Left forelimb (tissue), 1 donor: ENCODE data around the gene CH25H.

Experiments
- DNase-seq: peaks from one replicate; pipeline ENCODE4 v3.0.0-alpha.2; 2018; ENCODE audit warnings: low spot score

CH25H gene

GRCh38 chr10:89233033-89233432 lies 25.9 kb upstream of the CH25H start:
- DNase-seq = no peak

DNA sequence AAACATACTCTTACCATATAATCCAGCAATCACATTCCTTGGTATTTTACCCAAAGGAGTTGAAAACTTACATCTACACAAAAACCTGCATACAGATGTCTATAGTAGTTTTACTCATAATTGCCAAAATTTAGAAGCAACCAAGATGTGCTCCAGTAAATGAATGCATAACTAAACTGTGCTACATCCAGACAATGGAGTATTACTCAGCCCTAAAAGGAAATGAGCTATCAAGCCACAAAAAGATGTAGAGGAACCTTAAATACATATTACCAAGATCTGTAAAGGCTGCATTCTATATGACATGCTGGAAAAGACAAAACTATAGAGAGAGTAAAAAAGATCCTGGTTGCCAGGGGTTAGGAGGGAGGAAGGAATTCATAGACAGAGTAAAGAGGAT lies 21.8 kb upstream of the CH25H start:
- DNase-seq = no peak

- no peak for DNase-seq
Observed at GRCh38 chr10:89228146-89228545, 21.0 kb upstream of the CH25H start.

GRCh38 chr10:89226891-89227290 lies 19.8 kb upstream of the CH25H start:
- DNase-seq = no peak

DNA sequence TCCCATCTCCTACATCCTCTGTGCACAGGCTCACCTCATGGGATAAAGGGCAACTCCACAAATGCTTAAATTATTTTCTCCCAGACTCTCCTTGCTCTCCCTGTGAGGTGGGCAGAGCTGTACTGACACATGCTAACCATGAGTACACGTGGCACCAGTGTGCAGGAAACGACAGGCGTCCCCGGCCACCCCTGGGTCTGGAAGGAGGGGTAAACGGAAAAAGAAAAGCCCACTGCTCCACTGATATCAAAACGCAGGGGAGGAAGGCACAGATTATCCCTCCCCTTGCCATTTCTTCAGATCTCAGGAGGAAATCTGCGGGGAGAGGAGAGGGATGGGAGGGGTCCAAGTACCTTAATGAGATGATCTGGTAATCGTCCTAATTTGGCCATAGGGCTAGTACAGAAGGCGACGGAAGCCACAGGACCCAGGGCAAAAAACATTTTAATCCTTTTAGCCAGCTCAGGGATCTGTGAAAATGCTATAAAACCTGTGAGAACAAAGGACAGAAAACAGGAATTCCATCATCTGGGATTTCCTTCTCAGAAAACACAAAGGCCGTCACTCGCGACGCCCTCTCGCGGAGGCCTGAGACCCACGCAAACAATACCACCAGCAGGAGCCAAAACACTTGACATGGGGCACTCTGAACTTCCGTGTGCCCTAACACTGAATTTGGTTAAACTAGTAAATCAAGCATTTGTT lies 17.8 kb upstream of the CH25H start:
- DNase-seq = no peak

DNA sequence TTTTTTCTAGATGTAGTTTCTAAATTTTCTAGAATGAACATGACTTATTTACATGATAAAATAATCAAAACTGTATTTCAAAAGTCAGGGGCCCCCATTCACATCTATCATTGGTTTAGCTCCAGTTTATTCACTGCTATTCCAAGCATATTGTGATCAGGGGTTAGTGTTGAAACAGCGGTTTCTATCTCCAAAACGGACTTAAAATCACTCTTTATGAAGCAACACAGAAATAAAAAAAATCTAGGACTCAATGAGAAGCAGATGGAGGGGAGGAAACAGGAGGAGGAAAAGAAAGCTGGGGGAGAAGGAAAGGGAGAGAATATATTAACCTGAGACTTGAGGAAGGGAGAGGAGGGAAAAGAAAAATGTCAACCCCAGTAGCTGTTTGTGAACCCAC lies 14.8 kb upstream of the CH25H start:
- DNase-seq = no peak

DNA sequence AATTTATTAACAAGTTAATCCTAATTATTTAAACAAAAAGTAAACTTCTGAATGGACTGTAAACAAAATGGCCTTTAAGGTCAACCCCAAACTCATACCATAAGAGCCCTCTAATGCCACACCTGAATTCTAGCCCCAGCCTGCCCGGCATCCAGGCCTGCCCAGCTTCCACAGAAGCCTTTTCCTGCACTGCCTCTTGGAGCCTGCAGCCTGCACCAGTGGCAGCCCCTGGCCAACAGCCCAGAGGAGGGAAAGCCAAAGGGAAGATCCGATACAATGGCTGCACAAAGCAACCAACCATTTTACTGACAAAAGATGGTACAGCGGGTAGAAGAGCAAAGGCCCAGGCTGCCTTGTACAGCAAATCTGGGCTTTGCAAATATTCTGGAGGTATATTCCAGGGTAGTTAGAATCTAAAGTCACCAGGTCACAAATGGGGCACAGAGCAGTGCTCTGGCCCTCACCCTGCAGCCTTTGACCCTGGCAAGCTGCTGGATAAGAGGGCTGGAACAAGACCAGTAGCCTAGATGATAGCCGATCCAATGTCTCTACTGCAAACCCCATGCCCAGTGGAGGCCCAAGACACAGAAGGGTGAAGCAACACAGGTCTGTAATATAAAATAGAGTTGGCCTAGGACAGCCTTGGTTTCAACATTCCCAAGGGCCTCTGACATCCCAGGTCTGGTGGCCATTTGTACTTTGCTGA lies 12.5 kb upstream of the CH25H start:
- DNase-seq = no peak

GRCh38 chr10:89217057-89217990 lies 10.2 kb upstream of the CH25H start:
- no peak for DNase-seq

GRCh38 chr10:89216056-89216455 lies 8.9 kb upstream of the CH25H start:
- DNase-seq = no peak

DNA sequence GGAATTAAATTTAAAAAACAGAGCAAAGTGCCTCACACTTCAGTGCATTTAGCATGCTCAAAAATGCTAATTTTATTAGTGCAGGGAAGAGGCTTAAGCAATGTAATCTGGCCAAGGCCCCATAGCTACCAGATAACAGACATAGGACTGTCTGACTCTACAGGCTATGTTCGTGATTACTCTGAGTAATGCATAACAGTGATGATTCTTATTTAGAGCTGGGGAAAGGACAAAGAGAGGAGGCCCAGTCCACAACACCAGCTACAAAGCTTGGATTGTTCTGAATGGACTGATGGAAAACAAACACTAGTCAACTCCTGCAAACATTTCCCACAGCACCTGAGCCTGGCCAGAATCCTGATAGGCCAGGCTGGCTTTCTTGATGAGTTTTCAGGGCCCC lies 8.4 kb upstream of the CH25H start:
- no peak for DNase-seq

DNA sequence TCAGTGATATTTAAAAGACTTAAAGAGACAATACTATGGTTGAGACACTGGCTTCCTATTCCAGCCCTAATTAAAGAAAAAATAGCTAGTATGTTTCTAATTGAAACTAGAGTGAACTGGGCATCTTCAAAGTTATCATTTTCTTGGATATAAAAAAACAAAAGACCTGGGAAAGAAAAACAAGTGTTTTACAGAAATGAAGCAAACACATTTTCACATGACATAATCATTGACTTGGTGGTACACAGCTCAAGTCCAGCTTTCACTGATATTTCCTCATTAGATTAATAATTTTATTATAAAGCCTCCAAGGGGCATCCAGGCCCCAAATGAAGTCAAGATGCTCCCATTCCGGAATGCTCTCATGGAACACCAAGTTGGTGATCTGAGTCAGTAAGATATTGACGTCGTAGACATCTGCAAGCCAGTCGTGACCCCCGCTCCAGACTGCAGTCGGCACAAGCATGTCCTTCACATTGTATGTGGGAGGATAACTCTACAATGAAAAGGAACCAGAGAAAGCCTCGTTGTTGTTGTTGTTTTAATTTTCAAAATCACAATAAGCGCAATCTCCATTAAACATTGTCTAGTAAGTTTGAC lies 7.5 kb upstream of the CH25H start:
- DNase-seq = no peak

DNA sequence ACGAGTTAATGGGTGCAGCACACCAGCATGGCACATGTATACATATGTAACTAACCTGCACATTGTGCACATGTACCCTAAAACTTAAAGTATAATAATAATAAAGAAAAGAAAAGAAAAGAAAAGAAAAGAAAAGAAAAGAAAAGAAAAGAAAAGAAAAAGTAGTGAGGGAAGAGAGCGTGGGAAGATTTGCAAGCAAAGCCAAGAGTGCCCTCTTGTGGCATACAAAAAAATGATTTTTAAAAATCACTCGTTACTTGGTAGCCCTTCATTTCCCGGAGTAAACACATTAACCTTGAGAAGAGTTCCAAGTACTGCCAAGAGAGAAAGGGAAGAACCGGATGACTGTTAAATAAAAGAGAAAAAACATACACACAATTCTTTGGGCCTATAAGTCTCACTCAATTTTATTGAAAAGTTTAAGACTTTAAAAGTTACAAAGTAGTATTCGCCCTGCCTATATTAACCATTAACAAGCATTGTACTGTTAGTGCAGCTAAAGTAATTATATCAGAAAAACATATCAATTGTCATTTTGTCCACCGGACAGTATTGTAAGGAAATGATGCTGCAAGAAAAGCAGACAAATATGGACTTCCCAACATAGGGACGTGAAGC lies 6.2 kb upstream of the CH25H start:
- no peak for DNase-seq

DNA sequence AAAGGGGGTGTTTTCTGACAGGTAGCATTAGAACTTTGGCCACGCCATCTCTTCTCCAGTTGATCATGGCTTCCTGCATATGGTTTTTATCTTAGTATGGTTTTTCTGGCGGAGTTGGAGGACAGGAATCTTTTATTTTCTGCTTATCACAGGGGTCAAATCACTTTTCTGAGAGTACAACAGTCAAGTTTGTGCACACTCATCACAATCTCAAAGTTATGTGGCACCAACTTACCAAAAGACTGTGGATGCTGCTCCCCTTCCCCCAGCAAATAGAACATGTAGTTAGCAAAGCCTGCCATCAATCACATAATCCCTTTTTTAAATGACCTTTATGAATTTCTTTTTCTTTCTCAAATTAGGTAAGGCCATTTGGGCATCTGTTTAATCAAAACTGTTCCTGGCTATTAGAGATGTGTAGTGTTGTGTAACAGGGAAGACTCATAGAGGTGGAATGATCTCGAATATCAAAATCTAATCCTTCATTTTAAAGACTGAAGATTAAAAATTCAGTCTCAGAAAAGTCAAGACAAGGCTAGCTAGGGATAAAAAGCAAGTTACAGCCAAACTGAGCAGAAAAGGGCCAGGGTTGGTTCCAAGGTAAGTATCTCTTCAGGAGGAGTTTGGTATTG lies 3.8 kb upstream of the CH25H start:
- DNase-seq = no peak

GRCh38 chr10:89209718-89210117 lies 2.6 kb upstream of the CH25H start:
- DNase-seq = no peak

GRCh38 chr10:89207801-89208551 lies 859 bp upstream of the CH25H start:
- DNase-seq = peak; percentile 71

DNA sequence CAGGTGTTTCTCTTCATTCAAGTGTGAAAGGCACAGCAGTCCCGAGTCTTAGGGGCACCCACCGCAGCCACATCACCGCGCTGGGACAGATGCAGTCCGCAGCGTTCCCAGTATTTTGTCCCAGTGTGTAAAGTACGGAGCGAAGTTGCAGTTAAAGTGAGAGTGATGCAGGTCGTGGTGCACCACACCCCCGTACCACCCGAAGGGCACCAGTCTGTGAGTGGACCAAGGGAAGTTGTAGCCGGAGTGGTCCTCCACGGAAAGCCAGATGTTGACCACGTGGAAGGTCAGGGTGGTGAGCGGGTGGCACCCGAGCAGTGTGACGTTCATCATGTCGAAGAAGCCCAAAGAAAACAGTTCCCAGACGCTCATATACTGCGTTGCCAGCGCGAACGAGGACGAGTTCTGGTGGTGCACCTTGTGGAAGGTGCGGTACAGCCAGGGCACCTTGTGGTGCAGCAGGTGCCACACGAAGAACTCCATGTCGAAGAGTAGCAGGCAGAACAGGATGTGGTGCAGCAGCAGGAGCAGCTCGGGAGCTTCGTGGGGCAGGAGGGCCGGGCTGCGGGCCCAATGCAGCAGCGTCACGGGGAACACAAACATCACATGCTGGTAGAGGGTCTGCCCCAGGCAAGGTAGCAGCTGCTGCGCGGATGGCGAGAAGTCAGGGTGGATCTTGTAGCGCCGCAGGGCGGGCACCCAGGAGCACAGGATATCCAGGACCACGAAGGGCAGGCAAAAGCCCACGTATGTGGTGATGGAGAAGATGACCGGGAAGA lies 526 bp downstream of the CH25H start:
- DNase-seq = no peak

DNA sequence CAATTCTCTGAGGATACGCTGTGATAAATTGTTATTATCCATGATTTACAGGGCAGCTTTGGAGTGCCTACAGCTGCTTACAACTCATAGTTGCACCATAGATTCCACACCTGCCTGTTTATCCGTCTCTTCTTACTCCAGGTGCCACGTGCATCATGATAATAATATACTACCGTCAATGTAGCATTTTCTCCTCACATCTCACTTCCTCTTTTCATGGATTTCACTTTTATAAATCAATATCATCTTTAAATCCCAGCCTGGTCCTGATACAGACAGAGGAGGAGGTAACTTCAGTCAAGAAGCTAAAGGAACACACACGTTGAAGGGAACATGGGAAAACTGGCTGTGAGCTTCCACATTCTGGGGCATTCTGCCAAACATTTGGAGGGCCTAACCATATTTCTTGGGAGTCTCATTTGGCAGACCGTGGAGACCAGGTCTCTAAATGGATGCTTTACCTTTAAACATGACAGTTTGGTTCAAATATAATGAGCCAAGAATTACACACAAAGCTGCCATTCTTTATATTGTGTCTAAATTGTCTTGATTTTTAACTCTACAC lies 2.4 kb downstream of the CH25H start:
- DNase-seq = no peak

DNA sequence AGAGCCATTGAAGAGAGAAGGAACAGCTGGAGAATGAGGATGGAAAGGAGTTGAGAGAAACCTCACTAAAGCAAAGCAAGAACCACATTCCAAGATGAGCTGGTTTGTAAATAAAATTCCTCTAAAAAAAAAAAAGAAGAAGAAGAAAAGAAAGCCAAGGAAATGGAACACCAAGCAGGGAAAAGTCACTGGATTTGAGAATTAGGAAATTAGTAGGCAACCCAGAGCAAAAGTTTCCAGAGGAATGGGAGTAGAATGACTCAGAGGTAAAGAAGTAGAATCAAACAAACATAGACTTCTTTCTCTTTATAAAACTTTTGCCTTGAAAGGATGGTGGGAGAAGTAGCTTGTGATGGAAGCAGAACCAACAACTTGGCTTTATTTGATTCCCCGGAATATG lies 3.9 kb downstream of the CH25H start:
- DNase-seq = no peak

- no peak for DNase-seq
Observed at GRCh38 chr10:89202033-89202425, 5.1 kb downstream of the CH25H start.
